Ishikawa (cell line): ENCODE measurements around the gene RGL2.

ENCODE experiments used
- CEBPB ChIP-seq: IDR thresholded peaks from 2 replicates; pipeline ENCODE4 v1.6.1; 2012
- CREB1 ChIP-seq: IDR thresholded peaks from 2 replicates; pipeline ENCODE4 v1.6.1; 2012; ENCODE audit warnings: low read depth
- EGR1 ChIP-seq: IDR thresholded peaks from 2 replicates; pipeline ENCODE4 v1.6.1; 2012
- EP300 ChIP-seq: IDR thresholded peaks from 2 replicates; pipeline ENCODE4 v1.6.1; 2012; ENCODE audit warnings: borderline replicate concordance
- FOXM1 ChIP-seq: IDR thresholded peaks from 2 replicates; pipeline ENCODE4 v1.6.1; 2012; ENCODE audit warnings: low read depth, borderline replicate concordance
- NFIC ChIP-seq: IDR thresholded peaks from 2 replicates; pipeline ENCODE4 v1.6.1; 2012
- RAD21 ChIP-seq: IDR thresholded peaks from 2 replicates; pipeline ENCODE4 v1.6.1; 2012; ENCODE audit warnings: low read depth
- TAF1 ChIP-seq: IDR thresholded peaks from 2 replicates; pipeline ENCODE4 v1.6.1; 2012; ENCODE audit warnings: low read depth, mild to moderate bottlenecking
- TCF12 ChIP-seq: IDR thresholded peaks from 2 replicates; pipeline ENCODE4 v1.6.1; 2012; ENCODE audit warnings: low read depth
- TEAD4 ChIP-seq: IDR thresholded peaks from 2 replicates; pipeline ENCODE4 v1.6.1; 2012
- YY1 ChIP-seq: IDR thresholded peaks from 2 replicates; pipeline ENCODE4 v1.6.1; 2012; ENCODE audit warnings: low read depth
- ZBTB7A ChIP-seq: IDR thresholded peaks from 2 replicates; pipeline ENCODE4 v1.6.1; 2012; ENCODE audit warnings: low read depth
- TF ChIP-seq, protein P1 (sequence below): IDR thresholded peaks from 2 replicates; pipeline ENCODE4 v1.6.1; 2012
- TF ChIP-seq, protein P2 (sequence below): IDR thresholded peaks from 2 replicates; pipeline ENCODE4 v1.6.1; 2012; ENCODE audit warnings: low read depth, mild to moderate bottlenecking
- TF ChIP-seq, protein P3 (sequence below): IDR thresholded peaks from 2 replicates; pipeline ENCODE4 v1.6.1; 2012

The RGL2 gene

DNA sequence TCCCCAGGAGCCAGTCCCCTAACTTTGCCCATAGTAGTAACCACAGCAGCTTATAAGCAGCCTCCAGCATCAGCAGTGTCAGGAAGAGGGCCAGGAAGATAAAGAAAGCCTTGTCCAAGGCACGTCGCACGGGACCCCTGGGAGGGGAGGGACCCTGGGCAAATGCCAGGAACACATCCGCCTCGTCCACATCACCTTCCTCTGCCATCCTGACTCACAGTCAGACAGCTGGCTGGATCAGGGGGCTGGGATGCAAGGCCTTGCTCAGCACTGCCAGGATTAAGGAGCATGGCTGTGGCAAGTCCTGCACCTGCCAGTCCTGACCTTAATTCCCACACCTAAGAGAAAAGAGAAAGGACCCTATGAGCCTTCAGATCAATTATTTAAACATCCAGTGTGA is 30.3 kb upstream of the RGL2 start:
- TF ChIP-seq RAD21 (no peak), CREB1 (no peak), EP300 (no peak), YY1 (no peak), EGR1 (no peak), FOXM1 (no peak), TEAD4 (no peak), NFIC (no peak), TAF1 (no peak), CEBPB (no peak)
- TF ChIP-seq, protein P1, sequence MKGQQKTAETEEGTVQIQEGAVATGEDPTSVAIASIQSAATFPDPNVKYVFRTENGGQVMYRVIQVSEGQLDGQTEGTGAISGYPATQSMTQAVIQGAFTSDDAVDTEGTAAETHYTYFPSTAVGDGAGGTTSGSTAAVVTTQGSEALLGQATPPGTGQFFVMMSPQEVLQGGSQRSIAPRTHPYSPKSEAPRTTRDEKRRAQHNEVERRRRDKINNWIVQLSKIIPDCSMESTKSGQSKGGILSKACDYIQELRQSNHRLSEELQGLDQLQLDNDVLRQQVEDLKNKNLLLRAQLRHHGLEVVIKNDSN: no peak
- TF ChIP-seq, protein P2, sequence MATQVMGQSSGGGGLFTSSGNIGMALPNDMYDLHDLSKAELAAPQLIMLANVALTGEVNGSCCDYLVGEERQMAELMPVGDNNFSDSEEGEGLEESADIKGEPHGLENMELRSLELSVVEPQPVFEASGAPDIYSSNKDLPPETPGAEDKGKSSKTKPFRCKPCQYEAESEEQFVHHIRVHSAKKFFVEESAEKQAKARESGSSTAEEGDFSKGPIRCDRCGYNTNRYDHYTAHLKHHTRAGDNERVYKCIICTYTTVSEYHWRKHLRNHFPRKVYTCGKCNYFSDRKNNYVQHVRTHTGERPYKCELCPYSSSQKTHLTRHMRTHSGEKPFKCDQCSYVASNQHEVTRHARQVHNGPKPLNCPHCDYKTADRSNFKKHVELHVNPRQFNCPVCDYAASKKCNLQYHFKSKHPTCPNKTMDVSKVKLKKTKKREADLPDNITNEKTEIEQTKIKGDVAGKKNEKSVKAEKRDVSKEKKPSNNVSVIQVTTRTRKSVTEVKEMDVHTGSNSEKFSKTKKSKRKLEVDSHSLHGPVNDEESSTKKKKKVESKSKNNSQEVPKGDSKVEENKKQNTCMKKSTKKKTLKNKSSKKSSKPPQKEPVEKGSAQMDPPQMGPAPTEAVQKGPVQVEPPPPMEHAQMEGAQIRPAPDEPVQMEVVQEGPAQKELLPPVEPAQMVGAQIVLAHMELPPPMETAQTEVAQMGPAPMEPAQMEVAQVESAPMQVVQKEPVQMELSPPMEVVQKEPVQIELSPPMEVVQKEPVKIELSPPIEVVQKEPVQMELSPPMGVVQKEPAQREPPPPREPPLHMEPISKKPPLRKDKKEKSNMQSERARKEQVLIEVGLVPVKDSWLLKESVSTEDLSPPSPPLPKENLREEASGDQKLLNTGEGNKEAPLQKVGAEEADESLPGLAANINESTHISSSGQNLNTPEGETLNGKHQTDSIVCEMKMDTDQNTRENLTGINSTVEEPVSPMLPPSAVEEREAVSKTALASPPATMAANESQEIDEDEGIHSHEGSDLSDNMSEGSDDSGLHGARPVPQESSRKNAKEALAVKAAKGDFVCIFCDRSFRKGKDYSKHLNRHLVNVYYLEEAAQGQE: no peak
- TF ChIP-seq, protein P3, sequence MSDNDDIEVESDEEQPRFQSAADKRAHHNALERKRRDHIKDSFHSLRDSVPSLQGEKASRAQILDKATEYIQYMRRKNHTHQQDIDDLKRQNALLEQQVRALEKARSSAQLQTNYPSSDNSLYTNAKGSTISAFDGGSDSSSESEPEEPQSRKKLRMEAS: no peak

DNA sequence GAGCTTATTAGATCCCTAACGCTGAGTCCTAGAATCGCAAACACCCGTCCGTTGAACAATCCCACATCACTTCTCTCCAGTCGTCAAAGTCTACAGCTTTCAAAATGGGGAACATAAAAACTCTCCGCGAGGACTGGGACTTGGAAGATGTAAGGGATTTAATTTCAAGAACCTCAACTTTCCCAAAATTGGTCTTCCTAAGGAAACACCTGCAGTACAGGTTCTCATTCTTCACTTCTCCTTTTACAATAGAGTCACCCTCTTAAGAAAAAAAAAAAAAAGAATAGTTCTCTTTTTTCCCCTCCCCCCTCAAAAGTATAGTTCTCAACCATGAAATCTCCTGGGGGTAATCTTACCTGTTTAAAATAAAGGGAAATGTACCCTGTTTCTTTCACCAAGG is 25.4 kb upstream of the RGL2 start:
- TF ChIP-seq NFIC: no peak
- TF ChIP-seq TCF12: no peak
- no peak for TF ChIP-seq FOXM1
- TF ChIP-seq CREB1: no peak
- no peak for TF ChIP-seq TAF1
- TF ChIP-seq, protein P3: no peak
- TF ChIP-seq, protein P2: no peak
- TF ChIP-seq TEAD4: no peak
- no peak for TF ChIP-seq YY1
- no peak for TF ChIP-seq CEBPB
- no peak for TF ChIP-seq EP300
- no peak for TF ChIP-seq ZBTB7A
- no peak for TF ChIP-seq RAD21
- TF ChIP-seq, protein P1: no peak

DNA sequence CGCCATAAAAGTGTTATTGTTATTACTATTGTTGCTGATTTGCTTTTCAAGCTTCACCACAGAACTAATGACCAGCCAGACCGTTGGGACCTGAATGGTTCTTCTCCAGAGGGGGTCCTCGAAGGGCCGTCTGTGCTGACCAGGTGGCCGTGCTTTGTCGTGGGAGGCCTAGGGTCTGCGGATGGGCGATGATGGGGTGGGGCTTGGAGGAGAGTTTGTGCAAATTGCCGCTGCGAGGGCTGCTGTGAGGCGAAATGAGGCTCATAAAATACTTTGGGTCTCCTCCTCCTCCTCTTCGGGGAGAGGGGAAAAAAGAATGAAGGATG is 24.8 kb upstream of the RGL2 start:
- no peak for TF ChIP-seq CEBPB
- no peak; the same call in 1 of the 2 replicates for TF ChIP-seq ZBTB7A
- no peak for TF ChIP-seq EP300
- no peak for TF ChIP-seq RAD21
- TF ChIP-seq, protein P3: 0 out of 2 replicates have a peak, but pooled peaks have one; percentile 9
- TF ChIP-seq TCF12: no peak
- TF ChIP-seq YY1: no peak
- TF ChIP-seq, protein P2: peak; percentile 2; the same call in 1 of the 2 replicates
- TF ChIP-seq TEAD4: no peak

DNA sequence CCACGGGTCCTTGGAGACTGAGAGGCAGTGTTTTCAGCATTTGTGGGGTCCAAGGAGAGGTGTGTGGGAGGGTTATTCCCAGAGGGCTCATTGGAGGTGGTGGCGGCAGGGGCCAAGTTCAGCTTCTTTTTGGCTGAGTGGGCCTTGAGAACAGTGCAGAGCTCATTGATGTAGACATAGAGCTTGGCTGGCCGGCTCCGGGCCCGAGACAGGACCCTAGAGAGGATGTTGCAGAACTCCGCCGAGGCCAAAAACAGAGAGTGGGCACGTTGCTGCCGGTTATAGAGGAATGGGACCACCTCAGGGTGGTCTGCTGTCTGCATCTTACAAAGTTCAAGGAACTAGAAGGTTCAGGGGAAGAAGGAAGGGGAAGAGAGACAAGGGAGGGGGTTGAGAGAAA is 22.5 kb upstream of the RGL2 start:
- no peak for TF ChIP-seq CREB1
- TF ChIP-seq NFIC: no peak
- TF ChIP-seq, protein P1: no peak
- TF ChIP-seq TAF1: no peak
